K562 (cell line): ENCODE data around the gene TMED6. TPM values are rescaled to one million over a fixed set of nuclear protein-coding genes. Genes with fewer than 3 reads are reported as not detected.

Source experiments
- CHD2 ChIP-seq: IDR thresholded peaks from 2 replicates; pipeline ENCODE4 v1.6.1; 2011; ENCODE audit warnings: low read depth, low read length
- HMGN3 ChIP-seq: IDR thresholded peaks from 2 replicates; pipeline ENCODE4 v1.6.1; 2011; ENCODE audit warnings: borderline replicate concordance, low read depth, mild to moderate bottlenecking, mixed read lengths, low read length; ENCODE audit not compliant: insufficient read length; ENCODE audit errors: extremely low read depth
- NFIX ChIP-seq: fragments of 250-450 bp; sonication (Bioruptor Pico); IDR thresholded peaks from 2 replicates; pipeline ENCODE4 v1.4.0; 2020; ENCODE audit warnings: low read depth, mild to moderate bottlenecking, moderate library complexity
- NR1H2 ChIP-seq: sonication (generic); formaldehyde crosslinking; IDR thresholded peaks from 2 replicates; pipeline ENCODE4 v1.4.0; 2020; ENCODE audit warnings: mild to moderate bottlenecking, missing genetic modification reagents
- PYGO2 ChIP-seq: fragments of 450-650 bp; IDR thresholded peaks from 2 replicates; pipeline ENCODE4 v1.6.1; 2016; ENCODE audit warnings: mild to moderate bottlenecking, missing genetic modification characterization, moderate library complexity, missing compliant biosample characterization
- XRCC5 ChIP-seq: fragments of 200-400 bp; formaldehyde crosslinking; IDR thresholded peaks from 2 replicates; pipeline ENCODE4 v1.6.1; 2017; ENCODE audit warnings: low read depth, mild to moderate bottlenecking, low read length
- ZNF354B ChIP-seq: fragments of 250-450 bp; sonication (Bioruptor Pico); IDR thresholded peaks from 2 replicates; pipeline ENCODE4 v1.4.0; 2020
- ZNF586 ChIP-seq: fragments of 450-650 bp; formaldehyde crosslinking; conservative IDR thresholded peaks from 2 replicates; pipeline ENCODE4 v1.4.0; 2020; ENCODE audit warnings: mild to moderate bottlenecking, moderate library complexity
- polyA plus RNA-seq, 8 experiments: library from polyadenylated mRNA; depleted of rRNA in 4 of 8; stranded (reverse) in 5 of 8; unstranded in 3 of 8; fragments of >200 nt; fragmentation: Nextera tagmentation in 2 of 8; fragmentation: Illumina TruSeq in 1 of 8; extraction: Ambion mirVana in 2 of 8; extraction: Trizol in 1 of 8; gene quantifications; 2 replicates each; pipeline versions ENCODE4 v1.2.1 to v1.2.3, GENCODE V29; 2011 to 2014; ENCODE audit warnings: inconsistent platforms in 1 of 8, missing spikeins in 1 of 8
- total RNA-seq, 7 experiments: library from RNA; depleted of rRNA in 6 of 7; stranded (reverse); fragments of >200 nt in 6 of 7; fragmentation: Illumina TruSeq in 2 of 7; extraction: Trizol in 2 of 7; gene quantifications; 2 replicates each; pipeline versions ENCODE4 v1.2.1 to v1.2.3, GENCODE V29; 2011 to 2021; ENCODE audit warnings: low replicate concordance in 1 of 7
- TF ChIP-seq, protein P1 (sequence below): fragments of 250-450 bp; sonication (Bioruptor Pico); IDR thresholded peaks from 2 replicates; pipeline ENCODE4 v1.8.0; 2022; ENCODE audit warnings: inconsistent platforms, mild to moderate bottlenecking, moderate library complexity, borderline replicate concordance
- TF ChIP-seq, protein P2 (sequence below): fragments of 450-650 bp; IDR thresholded peaks from 2 replicates; pipeline ENCODE4 v1.6.1; 2016; ENCODE audit warnings: mild to moderate bottlenecking
- TF ChIP-seq, protein P3 (sequence below): fragments of 450-650 bp; IDR thresholded peaks from 2 replicates; pipeline ENCODE4 v1.6.1; 2018; ENCODE audit warnings: mild to moderate bottlenecking, low read depth; ENCODE audit not compliant: partially characterized antibody
- TF ChIP-seq, protein P4 (sequence below), 3 experiments: IDR thresholded peaks in 2 of 3; conservative IDR thresholded peaks in 1 of 3; 2 replicates each; pipeline ENCODE4 v1.5.1; 2011 to 2012; ENCODE audit warnings: low read length in 3 of 3, mild to moderate bottlenecking in 3 of 3, control low read depth in 2 of 3, improper control_type of control experiment in 1 of 3, inconsistent platforms in 1 of 3, low read depth in 1 of 3, mixed read lengths in 1 of 3, moderate library complexity in 1 of 3; ENCODE audit not compliant: insufficient read depth in 2 of 3
- TF ChIP-seq, protein P5 (sequence below): sonication (generic); formaldehyde crosslinking; IDR thresholded peaks from 2 replicates; pipeline ENCODE4 v1.8.0; 2022; ENCODE audit warnings: mild to moderate bottlenecking, missing genetic modification reagents

Gene TMED6
- total and polyA plus RNA-seq, 9 of the 15 experiments (the other 6 are each of a cell fraction or from before 2014, with no cell fraction given), result 0.14 to 0.45 (median 0.25) TPM; not detected in 2

DNA sequence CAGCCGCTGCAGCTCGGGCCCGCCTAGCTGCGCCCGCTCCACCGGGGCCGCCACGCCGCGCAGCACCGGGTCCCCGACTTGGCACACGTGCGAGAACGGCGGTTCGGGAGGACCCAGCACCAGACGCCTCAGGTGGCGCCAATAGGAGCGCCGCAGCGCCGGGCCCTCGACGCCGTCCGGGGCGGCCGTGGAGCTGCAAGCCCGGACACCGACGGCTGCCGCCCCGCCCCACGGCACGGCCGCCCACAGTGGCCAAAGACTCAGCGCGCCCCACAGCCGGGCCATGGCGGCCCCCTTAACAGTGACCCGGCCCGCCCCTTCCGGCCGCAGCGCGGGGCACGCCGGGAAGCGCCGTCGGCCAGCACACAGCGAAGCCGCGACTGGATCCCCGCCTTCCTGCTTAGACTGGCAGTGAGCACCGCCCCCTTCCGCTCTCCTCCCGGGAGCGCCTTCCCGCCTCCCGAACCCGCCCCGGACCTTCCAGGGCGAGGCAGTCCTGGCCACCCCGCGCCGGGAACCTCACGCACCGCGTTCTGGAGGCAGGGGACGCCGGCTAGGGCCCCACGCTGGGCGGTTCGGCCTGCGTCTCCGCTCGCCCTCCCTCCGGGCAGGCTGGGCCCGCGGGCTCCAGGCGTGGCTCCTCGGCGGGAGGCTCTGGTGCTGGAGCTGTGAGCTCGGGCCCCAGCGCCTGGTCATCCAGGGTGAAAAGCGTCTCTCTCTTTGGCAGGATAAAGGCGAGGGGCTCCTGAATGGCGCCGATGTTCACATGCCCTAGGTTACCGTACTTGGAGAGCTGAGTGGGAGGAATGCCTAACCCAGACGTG lies 21.1 kb downstream of the TMED6 start, which contains the start of gene PDF (continued):
- TF ChIP-seq NR1H2 (no peak), XRCC5 (no peak; the same call in 1 of the 2 replicates), PYGO2 (tag) (no peak), HMGN3 (peak; percentile 91), ZNF354B (CRISPR knock-in tag) (no peak), ZNF586 (CRISPR knock-in tag) (no peak), NFIX (CRISPR knock-in tag) (no peak), CHD2 (no peak)
- TF ChIP-seq, protein P1, sequence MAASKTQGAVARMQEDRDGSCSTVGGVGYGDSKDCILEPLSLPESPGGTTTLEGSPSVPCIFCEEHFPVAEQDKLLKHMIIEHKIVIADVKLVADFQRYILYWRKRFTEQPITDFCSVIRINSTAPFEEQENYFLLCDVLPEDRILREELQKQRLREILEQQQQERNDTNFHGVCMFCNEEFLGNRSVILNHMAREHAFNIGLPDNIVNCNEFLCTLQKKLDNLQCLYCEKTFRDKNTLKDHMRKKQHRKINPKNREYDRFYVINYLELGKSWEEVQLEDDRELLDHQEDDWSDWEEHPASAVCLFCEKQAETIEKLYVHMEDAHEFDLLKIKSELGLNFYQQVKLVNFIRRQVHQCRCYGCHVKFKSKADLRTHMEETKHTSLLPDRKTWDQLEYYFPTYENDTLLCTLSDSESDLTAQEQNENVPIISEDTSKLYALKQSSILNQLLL (CRISPR knock-in tag), result no peak
- TF ChIP-seq, protein P2, sequence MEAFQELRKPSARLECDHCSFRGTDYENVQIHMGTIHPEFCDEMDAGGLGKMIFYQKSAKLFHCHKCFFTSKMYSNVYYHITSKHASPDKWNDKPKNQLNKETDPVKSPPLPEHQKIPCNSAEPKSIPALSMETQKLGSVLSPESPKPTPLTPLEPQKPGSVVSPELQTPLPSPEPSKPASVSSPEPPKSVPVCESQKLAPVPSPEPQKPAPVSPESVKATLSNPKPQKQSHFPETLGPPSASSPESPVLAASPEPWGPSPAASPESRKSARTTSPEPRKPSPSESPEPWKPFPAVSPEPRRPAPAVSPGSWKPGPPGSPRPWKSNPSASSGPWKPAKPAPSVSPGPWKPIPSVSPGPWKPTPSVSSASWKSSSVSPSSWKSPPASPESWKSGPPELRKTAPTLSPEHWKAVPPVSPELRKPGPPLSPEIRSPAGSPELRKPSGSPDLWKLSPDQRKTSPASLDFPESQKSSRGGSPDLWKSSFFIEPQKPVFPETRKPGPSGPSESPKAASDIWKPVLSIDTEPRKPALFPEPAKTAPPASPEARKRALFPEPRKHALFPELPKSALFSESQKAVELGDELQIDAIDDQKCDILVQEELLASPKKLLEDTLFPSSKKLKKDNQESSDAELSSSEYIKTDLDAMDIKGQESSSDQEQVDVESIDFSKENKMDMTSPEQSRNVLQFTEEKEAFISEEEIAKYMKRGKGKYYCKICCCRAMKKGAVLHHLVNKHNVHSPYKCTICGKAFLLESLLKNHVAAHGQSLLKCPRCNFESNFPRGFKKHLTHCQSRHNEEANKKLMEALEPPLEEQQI, result no peak
- TF ChIP-seq, protein P3, sequence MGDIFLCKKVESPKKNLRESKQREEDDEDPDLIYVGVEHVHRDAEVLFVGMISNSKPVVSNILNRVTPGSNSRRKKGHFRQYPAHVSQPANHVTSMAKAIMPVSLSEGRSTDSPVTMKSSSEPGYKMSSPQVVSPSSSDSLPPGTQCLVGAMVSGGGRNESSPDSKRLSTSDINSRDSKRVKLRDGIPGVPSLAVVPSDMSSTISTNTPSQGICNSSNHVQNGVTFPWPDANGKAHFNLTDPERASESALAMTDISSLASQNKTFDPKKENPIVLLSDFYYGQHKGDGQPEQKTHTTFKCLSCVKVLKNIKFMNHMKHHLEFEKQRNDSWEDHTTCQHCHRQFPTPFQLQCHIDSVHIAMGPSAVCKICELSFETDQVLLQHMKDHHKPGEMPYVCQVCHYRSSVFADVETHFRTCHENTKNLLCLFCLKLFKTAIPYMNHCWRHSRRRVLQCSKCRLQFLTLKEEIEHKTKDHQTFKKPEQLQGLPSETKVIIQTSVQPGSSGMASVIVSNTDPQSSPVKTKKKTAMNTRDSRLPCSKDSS, result no peak
- TF ChIP-seq, protein P4, sequence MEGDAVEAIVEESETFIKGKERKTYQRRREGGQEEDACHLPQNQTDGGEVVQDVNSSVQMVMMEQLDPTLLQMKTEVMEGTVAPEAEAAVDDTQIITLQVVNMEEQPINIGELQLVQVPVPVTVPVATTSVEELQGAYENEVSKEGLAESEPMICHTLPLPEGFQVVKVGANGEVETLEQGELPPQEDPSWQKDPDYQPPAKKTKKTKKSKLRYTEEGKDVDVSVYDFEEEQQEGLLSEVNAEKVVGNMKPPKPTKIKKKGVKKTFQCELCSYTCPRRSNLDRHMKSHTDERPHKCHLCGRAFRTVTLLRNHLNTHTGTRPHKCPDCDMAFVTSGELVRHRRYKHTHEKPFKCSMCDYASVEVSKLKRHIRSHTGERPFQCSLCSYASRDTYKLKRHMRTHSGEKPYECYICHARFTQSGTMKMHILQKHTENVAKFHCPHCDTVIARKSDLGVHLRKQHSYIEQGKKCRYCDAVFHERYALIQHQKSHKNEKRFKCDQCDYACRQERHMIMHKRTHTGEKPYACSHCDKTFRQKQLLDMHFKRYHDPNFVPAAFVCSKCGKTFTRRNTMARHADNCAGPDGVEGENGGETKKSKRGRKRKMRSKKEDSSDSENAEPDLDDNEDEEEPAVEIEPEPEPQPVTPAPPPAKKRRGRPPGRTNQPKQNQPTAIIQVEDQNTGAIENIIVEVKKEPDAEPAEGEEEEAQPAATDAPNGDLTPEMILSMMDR (IDR thresholded peaks at IDR 0.05 in 2 of 3, conservative IDR thresholded peaks at IDR 0.05 in 1 of 3; ENCODE audit: insufficient read depth in 2 of 3, low read depth in 1 of 3, low read length in 3 of 3), result no peak; a peak in 1 of 6 replicates
- TF ChIP-seq, protein P5, sequence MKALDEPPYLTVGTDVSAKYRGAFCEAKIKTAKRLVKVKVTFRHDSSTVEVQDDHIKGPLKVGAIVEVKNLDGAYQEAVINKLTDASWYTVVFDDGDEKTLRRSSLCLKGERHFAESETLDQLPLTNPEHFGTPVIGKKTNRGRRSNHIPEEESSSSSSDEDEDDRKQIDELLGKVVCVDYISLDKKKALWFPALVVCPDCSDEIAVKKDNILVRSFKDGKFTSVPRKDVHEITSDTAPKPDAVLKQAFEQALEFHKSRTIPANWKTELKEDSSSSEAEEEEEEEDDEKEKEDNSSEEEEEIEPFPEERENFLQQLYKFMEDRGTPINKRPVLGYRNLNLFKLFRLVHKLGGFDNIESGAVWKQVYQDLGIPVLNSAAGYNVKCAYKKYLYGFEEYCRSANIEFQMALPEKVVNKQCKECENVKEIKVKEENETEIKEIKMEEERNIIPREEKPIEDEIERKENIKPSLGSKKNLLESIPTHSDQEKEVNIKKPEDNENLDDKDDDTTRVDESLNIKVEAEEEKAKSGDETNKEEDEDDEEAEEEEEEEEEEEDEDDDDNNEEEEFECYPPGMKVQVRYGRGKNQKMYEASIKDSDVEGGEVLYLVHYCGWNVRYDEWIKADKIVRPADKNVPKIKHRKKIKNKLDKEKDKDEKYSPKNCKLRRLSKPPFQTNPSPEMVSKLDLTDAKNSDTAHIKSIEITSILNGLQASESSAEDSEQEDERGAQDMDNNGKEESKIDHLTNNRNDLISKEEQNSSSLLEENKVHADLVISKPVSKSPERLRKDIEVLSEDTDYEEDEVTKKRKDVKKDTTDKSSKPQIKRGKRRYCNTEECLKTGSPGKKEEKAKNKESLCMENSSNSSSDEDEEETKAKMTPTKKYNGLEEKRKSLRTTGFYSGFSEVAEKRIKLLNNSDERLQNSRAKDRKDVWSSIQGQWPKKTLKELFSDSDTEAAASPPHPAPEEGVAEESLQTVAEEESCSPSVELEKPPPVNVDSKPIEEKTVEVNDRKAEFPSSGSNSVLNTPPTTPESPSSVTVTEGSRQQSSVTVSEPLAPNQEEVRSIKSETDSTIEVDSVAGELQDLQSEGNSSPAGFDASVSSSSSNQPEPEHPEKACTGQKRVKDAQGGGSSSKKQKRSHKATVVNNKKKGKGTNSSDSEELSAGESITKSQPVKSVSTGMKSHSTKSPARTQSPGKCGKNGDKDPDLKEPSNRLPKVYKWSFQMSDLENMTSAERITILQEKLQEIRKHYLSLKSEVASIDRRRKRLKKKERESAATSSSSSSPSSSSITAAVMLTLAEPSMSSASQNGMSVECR (CRISPR knock-in tag), result peak; percentile 95
